ENCODE results near the gene PIGU.
"Not testable (repeated sequence)": the region's sequence is repeated elsewhere in the genome, so short reads cannot be mapped to it uniquely, and the experiment has no call there.

Gene PIGU

DNA sequence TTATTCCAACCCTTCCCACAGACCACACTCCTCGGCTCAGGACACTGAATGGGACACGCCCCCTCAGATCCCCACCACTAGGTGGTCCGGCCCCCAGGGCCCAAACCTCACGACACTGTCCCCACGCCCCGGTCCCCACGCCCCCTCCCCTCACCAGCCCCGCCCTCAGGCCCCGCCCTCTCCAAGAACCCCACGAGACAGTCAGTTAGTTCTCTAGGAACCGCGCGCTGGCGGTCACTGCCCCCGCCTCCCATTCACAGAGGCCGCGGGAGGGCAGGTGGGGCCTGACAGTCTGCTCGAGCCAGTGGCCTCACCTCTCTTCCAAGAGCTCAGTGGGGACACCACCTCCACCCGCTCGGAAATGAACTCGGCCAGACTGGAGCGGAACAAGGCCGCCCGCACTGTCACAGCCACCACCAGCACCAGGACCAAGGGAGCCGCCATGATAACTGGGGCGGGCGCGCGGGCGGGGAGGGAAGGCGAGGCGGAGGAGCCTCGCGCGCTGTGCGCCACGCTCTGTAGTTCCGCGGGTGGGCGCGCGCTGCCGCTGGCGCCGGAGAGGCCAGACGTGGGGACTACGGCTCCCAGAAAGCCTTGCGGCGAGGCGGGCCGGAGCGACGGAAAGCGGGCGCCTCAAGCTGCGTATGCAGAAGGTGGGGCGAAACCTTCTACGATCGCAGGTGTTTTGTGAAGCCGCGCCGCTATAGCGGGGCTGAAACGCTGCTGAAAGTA is at the start of gene PIGU:
PIGU (minus strand) TSS at position 451 of the 732 bp plus-strand sequence; CDS start at position 444, 7 bp downstream.
- peak; percentile 99 for DNase-seq

DNA sequence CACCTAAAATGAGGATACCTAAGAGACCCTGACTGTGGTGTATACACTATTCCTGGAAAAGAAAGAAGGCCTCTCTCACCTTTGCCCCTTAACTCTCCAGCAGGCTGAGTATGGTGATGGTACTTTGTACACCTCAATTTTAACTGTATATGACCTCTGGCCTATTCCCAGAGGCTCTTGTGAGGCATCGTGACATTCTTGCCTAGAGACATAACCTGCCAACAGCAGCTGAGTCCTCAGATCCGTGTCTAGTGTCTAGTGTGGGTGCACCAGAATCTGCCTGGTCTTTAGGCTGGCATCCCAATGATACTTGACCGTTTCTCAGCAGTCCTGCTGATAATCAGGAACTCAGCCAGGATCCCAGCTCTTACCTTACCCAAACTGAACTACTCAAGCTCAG is 47.3 kb upstream of the PIGU start:
- DNase-seq: no peak

DNA sequence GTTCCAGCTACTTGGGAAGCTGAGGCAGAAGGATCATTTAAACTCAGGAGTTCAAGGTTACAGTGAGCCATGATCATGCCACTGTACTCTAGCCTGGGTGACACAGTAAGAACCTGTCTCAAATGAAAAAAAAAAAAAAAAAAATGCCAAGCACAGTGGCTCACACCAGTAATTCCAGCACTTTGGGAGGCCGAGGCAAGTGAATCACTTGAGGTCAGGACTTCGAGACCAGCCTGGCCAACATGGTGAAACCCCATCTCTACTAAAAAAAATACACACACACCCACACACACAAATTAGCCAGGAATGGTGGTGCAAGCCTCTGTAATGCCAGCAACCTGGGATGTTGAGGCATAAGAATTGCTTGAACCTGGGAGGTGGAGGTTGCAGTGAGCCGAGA is 45.7 kb upstream of the PIGU start:
- DNase-seq: not testable (repeated sequence)

DNA sequence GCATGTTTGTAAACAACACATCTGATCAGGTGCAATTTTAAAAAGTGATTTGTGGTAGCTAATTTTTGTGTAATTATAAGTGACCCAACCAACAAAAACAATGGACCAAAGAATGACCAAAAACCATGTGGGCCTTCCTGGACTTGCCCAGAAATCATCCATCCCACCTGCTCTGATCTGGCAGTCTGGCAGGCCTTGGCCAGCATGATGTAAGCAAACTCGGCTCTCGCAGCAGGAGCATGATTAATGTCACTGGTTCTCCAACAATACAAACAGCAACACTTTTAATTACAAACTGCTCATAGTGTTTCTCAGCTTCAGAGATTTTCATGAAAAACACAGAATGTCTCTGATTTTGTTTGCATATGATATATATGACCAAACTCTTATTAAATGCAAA is 43.4 kb upstream of the PIGU start:
- DNase-seq: no peak

GRCh38 chr20:34719242-34720017 is 42.5 kb upstream of the PIGU start:
- DNase-seq: not testable (repeated sequence)

- DNase-seq: no peak
Observed at GRCh38 chr20:34717230-34718095, 40.6 kb upstream of the PIGU start.

DNA sequence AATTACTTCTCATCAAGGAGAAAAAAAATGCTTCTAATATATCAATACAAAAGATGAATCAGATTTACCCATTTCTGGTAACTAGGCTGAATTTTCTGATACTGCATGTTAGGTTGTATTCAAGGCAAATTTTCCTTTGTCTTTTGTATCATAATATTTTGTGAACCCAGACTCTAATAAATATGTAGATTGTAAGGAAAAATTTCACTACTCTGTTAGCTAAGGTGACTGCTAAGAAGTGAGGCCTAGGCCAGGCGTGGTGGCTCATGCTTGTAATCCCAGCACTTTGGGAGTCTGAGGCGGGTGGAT is 40.0 kb upstream of the PIGU start:
- no peak for DNase-seq

- DNase-seq: no peak
Observed at GRCh38 chr20:34715384-34715783, 38.5 kb upstream of the PIGU start.

GRCh38 chr20:34713944-34714515 is 37.1 kb upstream of the PIGU start:
- DNase-seq: not testable (repeated sequence)

DNA sequence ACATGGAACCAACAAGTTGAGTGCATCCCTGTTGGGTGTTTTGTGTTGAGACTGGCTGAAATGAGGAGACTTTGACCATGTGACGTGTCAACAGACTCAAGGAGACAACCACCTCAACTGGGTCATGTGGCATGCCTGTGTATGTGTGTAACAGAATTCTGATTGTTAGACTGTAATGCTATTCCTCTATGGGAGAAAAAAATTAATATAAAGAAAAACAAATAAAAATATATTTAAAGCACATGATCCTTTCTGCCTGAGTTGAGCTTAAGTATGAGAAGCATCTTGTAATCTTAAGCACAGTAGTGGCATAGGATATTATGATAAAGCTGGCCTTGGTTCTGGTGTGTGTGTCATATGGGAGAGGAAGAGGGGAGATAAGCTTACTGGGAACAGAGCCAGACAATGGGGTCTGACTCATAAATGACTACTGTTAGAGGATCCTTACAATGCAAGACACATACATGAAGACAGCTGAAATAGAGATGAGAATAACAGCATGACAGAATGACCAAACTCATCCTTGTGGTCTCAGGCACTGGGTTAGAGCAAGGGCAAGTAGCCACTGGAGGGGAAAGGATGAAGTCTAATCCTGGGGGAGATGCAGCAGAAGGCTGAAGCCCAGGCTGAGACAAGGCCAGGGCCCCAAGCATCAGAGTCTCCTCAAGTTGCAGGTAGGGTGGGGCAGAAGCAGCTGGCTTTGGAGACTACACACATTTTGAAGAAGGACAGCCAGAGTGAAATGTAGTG is 36.5 kb upstream of the PIGU start:
- DNase-seq: peak; percentile 49

GRCh38 chr20:34712525-34713192 is 35.8 kb upstream of the PIGU start:
- no peak for DNase-seq

GRCh38 chr20:34711813-34712430 is 35.0 kb upstream of the PIGU start:
- DNase-seq: no peak

DNA sequence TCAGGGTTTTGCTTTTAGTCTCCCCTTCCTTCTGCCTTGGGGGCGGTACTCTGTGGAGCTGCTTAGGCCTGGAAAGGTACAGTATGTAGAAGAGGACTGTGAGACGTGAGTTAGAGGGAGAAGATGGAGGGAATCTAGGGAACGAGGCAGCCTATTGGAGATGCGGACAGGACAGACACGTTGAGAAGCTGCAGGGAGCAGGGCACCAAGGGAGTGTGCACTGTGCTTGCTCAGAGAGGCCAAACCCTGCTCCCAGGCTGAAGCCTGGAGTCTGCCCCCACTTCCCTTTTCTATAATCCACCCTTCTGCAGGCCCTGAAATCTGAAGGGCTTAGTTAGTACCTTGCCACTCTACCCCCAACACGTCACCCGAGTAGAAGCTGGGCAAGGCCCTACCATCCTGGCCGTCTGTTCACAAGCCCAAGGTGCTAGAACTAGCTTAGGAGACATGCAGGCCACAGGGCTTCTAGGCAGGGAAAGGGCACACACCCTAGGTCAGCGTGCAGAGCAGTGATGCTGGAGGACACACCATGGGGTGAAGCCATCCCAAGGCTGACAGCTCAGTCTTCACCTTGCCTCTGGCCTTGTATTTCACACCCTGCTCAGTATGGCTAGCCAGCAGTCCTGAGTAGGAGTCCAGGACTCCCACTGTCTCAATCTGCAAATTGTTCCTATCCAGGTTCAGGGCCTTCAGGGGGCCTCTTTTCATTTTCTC is 34.1 kb upstream of the PIGU start:
- DNase-seq: peak; percentile 28

DNA sequence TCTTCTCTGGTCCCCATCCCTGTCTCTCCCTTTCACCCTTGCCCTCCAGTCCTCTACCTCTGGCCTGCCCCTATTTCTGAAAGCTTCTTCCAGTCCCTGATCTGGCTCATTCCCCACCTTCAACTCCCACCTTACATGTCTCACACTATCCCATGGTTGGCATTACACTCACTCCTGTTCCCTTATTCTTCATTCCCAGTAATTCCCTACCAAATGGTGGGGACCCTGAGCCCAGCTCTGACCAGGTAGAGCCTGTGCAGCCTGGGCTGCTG is 33.6 kb upstream of the PIGU start:
- no peak for DNase-seq

DNA sequence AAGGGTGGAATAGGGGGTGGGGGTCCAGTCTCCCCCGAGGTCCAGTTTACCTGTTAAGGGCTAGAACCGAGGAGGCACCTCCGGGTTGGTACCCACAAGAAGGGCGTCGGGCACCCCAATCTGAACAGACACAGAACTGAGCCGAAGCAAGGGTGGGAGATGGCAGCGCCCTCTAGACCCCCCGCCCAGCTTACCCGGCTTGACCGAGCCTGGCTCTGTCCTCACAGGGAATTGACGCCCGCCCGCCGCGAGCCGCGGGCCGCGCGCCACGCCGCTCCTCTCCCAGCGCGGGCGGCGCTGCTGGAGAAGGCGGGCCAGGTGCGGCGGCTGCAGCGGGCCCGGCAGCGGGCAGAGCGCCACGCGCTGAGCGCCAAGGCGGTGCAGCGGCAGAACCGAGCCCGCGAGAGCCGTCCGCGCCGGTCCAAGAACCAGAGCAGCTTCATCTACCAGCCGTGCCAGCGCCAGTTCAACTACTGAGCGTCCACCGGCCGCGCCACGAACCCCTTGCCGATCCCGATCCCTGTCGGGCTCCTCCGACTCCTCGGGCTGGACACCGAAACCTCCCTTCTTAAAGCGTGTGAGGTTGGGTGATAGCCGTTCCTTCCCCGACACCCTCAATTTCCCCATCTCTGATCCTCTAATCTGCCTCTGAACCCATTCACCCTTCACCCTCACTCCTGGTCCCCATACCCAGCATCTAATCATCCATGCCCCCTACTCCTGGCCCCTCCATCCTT is 33.1 kb upstream of the PIGU start:
- DNase-seq: peak; percentile 89

GRCh38 chr20:34709044-34709830 is 32.3 kb upstream of the PIGU start:
- peak; percentile 94 for DNase-seq

- DNase-seq: peak; percentile 78
Observed at GRCh38 chr20:34708621-34709043, 31.7 kb upstream of the PIGU start.

DNA sequence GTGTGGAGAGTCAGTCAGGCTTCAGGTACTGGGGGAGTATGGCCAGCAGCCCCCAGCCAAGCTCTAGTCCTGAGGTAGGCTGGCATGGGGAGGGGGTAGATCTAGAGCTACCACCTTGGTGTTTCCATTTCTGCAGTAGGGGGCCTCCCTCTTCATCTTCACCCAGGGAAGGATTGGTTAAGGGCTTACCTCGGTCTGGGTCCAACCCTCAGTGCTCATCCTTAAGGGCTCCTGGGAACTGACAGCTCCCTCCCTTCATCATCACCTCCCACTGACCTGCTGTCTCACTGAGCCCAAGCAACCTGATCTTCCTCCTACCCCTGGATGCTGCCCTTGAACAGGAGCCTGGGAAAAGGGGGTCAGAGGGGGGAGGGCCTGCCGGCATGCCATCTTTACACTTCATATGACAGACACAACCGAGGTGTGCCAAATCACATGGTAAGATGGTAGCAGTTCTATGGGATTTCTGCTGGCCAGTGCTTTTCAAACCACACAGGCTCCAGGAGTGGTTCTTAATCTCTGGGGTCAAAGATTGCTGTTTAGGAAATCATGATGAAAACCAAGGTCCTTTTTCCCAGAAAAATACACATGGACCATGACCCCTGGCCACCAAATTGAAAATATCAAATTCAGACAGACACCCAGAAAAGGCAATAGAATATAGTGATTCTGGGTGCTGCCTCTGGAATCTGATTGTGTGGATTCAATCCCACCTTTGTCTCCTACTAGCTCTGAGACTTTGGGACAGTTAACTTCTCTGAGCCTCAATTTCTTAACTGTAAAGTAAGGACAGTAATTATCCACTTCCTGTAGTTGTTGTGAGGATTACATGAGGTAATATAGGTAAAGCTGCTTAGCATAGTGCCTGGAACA is 30.3 kb upstream of the PIGU start:
- no peak for DNase-seq
